HL-60 (cell line): Measurements from ENCODE around the gene SORCS2.

Experiments used
- GABPA ChIP-seq: IDR thresholded peaks from 2 replicates; pipeline ENCODE4 v1.6.1; 2012; ENCODE audit warnings: low read depth
- POLR2AphosphoS5 ChIP-seq: IDR thresholded peaks from 2 replicates; pipeline ENCODE4 v1.6.1; 2012; ENCODE audit warnings: low read depth
- SPI1 ChIP-seq: IDR thresholded peaks from 2 replicates; pipeline ENCODE4 v1.6.1; 2012; ENCODE audit warnings: low read depth, mild to moderate bottlenecking, borderline replicate concordance
- TF ChIP-seq, protein P1 (sequence below): IDR thresholded peaks from one replicate; pipeline ENCODE4 v1.5.1; 2011; ENCODE audit warnings: low read length, control low read depth, inconsistent platforms; ENCODE audit not compliant: insufficient read depth
- TF ChIP-seq, protein P2 (sequence below): IDR thresholded peaks from 2 replicates; pipeline ENCODE4 v1.6.1; 2012; ENCODE audit warnings: low read depth; ENCODE audit not compliant: insufficient replicate concordance

DNA sequence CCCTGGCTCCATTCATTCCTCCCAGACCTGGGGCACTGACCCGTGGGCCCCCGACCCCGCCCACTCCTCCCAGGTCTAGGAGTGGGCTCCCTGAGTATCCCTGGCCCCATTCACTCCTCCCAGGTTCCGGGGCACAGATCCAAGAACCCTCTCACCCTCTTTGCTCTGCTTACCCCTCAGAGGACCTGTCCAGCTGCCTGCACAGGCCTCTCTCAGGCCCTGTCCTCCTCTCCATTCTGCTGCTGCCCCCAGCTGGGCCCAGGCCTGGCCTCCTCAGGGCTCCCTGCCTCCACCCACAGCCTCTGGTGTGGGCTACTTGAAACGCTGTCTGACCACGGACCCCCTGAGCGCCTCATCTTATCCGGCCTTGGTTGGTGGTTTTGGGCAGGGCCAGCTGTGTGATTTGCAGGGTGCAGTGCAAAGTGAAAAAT lies 460.1 kb downstream of the SORCS2 start:
- TF ChIP-seq, protein P1, sequence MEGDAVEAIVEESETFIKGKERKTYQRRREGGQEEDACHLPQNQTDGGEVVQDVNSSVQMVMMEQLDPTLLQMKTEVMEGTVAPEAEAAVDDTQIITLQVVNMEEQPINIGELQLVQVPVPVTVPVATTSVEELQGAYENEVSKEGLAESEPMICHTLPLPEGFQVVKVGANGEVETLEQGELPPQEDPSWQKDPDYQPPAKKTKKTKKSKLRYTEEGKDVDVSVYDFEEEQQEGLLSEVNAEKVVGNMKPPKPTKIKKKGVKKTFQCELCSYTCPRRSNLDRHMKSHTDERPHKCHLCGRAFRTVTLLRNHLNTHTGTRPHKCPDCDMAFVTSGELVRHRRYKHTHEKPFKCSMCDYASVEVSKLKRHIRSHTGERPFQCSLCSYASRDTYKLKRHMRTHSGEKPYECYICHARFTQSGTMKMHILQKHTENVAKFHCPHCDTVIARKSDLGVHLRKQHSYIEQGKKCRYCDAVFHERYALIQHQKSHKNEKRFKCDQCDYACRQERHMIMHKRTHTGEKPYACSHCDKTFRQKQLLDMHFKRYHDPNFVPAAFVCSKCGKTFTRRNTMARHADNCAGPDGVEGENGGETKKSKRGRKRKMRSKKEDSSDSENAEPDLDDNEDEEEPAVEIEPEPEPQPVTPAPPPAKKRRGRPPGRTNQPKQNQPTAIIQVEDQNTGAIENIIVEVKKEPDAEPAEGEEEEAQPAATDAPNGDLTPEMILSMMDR = no peak
- no peak for TF ChIP-seq POLR2AphosphoS5
- TF ChIP-seq SPI1 = no peak
- TF ChIP-seq, protein P2, sequence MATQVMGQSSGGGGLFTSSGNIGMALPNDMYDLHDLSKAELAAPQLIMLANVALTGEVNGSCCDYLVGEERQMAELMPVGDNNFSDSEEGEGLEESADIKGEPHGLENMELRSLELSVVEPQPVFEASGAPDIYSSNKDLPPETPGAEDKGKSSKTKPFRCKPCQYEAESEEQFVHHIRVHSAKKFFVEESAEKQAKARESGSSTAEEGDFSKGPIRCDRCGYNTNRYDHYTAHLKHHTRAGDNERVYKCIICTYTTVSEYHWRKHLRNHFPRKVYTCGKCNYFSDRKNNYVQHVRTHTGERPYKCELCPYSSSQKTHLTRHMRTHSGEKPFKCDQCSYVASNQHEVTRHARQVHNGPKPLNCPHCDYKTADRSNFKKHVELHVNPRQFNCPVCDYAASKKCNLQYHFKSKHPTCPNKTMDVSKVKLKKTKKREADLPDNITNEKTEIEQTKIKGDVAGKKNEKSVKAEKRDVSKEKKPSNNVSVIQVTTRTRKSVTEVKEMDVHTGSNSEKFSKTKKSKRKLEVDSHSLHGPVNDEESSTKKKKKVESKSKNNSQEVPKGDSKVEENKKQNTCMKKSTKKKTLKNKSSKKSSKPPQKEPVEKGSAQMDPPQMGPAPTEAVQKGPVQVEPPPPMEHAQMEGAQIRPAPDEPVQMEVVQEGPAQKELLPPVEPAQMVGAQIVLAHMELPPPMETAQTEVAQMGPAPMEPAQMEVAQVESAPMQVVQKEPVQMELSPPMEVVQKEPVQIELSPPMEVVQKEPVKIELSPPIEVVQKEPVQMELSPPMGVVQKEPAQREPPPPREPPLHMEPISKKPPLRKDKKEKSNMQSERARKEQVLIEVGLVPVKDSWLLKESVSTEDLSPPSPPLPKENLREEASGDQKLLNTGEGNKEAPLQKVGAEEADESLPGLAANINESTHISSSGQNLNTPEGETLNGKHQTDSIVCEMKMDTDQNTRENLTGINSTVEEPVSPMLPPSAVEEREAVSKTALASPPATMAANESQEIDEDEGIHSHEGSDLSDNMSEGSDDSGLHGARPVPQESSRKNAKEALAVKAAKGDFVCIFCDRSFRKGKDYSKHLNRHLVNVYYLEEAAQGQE = no peak
- no peak for TF ChIP-seq GABPA
